H1 (cell line): ENCODE measurements around the gene AGAP1. TPM values are rescaled to one million over a fixed set of nuclear protein-coding genes. Genes with fewer than 3 reads are reported as not detected.

Experiments used
- CHD1 ChIP-seq: IDR thresholded peaks from 2 replicates; pipeline ENCODE4 v1.6.1; 2012; ENCODE audit warnings: low read depth, low read length, improper control_type of control experiment
- CHD7 ChIP-seq: fragments of 300-600 bp; sonication (generic); IDR thresholded peaks from 2 replicates; pipeline ENCODE4 v1.7.1; 2012; ENCODE audit warnings: low read length, moderate library complexity, mild to moderate bottlenecking, inconsistent platforms; ENCODE audit not compliant: insufficient replicate concordance
- EGR1 ChIP-seq: IDR thresholded peaks from 2 replicates; pipeline ENCODE4 v1.6.1; 2011; ENCODE audit warnings: low read depth, low read length, borderline replicate concordance
- FOSL1 ChIP-seq: IDR thresholded peaks from 2 replicates; pipeline ENCODE4 v1.6.1; 2011; ENCODE audit warnings: mild to moderate bottlenecking, low read depth, low read length, moderate library complexity; ENCODE audit not compliant: insufficient read depth
- JUN ChIP-seq: IDR thresholded peaks from 2 replicates; pipeline ENCODE4 v1.6.1; 2011; ENCODE audit warnings: low read depth, mild to moderate bottlenecking, improper control_type of control experiment, low read length
- KDM1A ChIP-seq: fragments of 200-600, 300-600 bp; sonication (generic); IDR thresholded peaks from 2 replicates; pipeline ENCODE4 v1.7.1; 2016; ENCODE audit warnings: mild to moderate bottlenecking, low read length, borderline replicate concordance
- POLR2AphosphoS5 ChIP-seq: IDR thresholded peaks from 2 replicates; pipeline ENCODE4 v1.6.1; 2011; ENCODE audit warnings: low read depth, low read length
- SAP30 ChIP-seq: fragments of 300-600 bp; sonication (generic); IDR thresholded peaks from 2 replicates; pipeline ENCODE4 v1.7.1; 2012; ENCODE audit warnings: low read length, moderate library complexity, mild to moderate bottlenecking, inconsistent platforms; ENCODE audit not compliant: insufficient read depth, insufficient replicate concordance
- SIN3A ChIP-seq, 2 experiments: IDR thresholded peaks in 1 of 2; conservative IDR thresholded peaks in 1 of 2; 2 replicates each; pipeline ENCODE4 v1.6.1; 2011 to 2012; ENCODE audit warnings: low read length in 2 of 2, improper control_type of control experiment in 1 of 2, low read depth in 1 of 2, mild to moderate bottlenecking in 1 of 2
- SIRT6 ChIP-seq: IDR thresholded peaks from one replicate; pipeline ENCODE4 v1.7.1; 2012; ENCODE audit warnings: low read length, inconsistent platforms
- SP1 ChIP-seq: IDR thresholded peaks from 2 replicates; pipeline ENCODE4 v1.6.1; 2011; ENCODE audit warnings: low read depth, low read length
- SP4 ChIP-seq: IDR thresholded peaks from 2 replicates; pipeline ENCODE4 v1.6.1; 2012; ENCODE audit warnings: low read length, inconsistent platforms
- TAF1 ChIP-seq: IDR thresholded peaks from 2 replicates; pipeline ENCODE4 v1.6.1; 2011; ENCODE audit warnings: mild to moderate bottlenecking, low read depth, low read length
- polyA plus RNA-seq, 7 experiments: library from polyadenylated mRNA; depleted of rRNA in 3 of 7; stranded (reverse) in 5 of 7; unstranded in 2 of 7; fragments of >200 nt in 5 of 7; fragments of 200-250 nt in 2 of 7; gene quantifications; 1 replicate in 5 of 7; 2 replicates in 1 of 7; 4 replicates in 1 of 7; pipeline versions ENCODE4 v1.2.1 to v1.2.3, GENCODE V29; 2011 to 2013; ENCODE audit warnings: missing spikeins in 2 of 7, mixed read lengths in 2 of 7
- total RNA-seq: library from RNA; stranded (reverse); fragmentation: NEBNext Ultra II Directional; extraction: Animal tissue kit (Norgen Biotek cat#: 25700); gene quantifications from 2 replicates; pipeline ENCODE4 v1.2.1, GENCODE V29; 2021

Gene AGAP1
- total and polyA plus RNA-seq, 2 of the 8 experiments (the other 6 are each of a cell fraction or from before 2014, with no cell fraction given), result 18.1 to 39.4 TPM

DNA sequence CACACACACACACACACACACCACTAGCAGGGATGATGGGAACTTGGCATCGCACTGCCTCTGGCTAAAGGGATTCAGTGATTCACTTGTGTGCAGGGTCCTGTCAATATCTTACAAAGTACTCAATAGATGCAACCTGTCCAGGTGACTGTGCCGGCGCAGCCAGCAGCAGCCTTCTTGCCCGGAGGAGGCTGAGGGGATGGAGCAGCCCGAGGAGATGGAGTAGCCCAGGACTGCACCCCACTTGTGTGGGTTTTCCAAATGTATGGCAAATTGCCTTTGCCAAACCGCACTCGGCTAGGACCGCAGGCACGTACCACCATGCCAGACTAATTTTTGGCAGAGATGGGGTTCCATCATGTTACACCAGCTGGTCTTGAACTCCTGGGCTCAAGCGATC is 643.2 kb downstream of the AGAP1 start (continued):
- TF ChIP-seq CHD7 (no peak), CHD1 (no peak), JUN (no peak), SIN3A (conservative IDR thresholded peaks at IDR 0.05 in 1 of 2, IDR thresholded peaks at IDR 0.05 in 1 of 2; ENCODE audit: low read depth in 1 of 2, low read length in 2 of 2) (no peak), FOSL1 (no peak), SP1 (no peak), TAF1 (no peak), KDM1A (no peak), SAP30 (no peak), EGR1 (no peak), POLR2AphosphoS5 (no peak), SP4 (no peak), SIRT6 (no peak)
